ENCODE results near the gene TP53TG5. TPM values are rescaled to one million over a fixed set of nuclear protein-coding genes. Genes with fewer than 3 reads are reported as not detected.

The TP53TG5 gene
- total RNA-seq, 4 donors from 2014 or later: not detected

DNA sequence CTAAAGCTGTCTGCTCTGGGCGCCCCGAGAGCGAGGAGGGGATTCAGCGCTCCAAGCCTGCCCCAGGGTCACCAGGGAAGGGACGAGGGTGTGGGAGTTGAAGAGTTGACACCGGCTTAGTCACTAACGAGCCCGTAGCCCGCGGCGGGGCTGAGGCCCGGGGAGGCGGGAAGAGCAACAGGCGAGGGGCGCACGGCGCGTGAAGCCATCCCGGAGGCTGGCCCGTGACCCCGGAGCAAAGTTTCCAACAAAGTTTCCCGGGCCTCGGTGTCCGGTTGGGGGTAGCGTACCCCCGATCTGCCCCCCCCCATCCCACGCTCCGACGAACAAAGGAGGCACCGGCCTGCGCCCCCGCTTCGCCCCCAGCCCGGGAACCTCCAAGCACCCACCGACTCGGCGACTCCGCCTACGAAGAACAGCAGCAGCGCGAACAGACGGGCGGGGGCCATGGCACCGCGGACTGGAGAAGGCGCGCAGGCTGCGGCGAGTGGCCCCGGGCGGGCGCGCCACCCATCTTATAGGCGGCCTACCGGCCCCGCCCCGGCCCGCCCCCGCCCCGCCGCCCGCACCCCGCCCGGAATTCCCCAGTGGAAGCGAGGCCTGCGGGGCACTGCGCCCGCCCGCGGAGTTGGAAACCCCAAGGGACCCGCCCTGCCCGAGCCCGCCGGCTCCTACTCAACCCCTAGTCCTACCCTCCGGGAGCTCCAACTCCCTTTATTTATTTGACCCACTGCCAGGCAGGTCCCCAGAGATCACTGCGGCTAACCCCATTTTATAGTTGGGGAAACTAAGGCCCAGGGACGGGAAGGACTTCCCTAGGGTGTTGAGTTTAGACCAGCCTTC lies 30.0 kb downstream of the TP53TG5 start, which contains the start of gene SDC4:
Gene SDC4, minus strand, starts transcription at position 489 of the 843 bp plus-strand sequence. Its CDS starts 40 bp downstream, at position 449.
- DNase-seq (ENCODE audit: low spot score in 2 of 2): peak in 1 of 2 donors; percentile 95
- TF ChIP-seq POLR2A (IDR thresholded peaks at IDR 0.05): peak in 1 of 2 donors; percentile 81
- TF ChIP-seq CTCF (IDR thresholded peaks at IDR 0.05): no peak
- peak within 1 kb of the TSS; percentile 67 for H3K4me3 ChIP-seq (ENCODE audit: low read depth, poor library complexity, severe bottlenecking)
- 2% methylated on average over 13 to 22 of the region's 77 CpGs for WGBS, 2 donors
- intact Hi-C loops (cut with DNase I; ENCODE audit: low total_unique reads): no loop called here

DNA sequence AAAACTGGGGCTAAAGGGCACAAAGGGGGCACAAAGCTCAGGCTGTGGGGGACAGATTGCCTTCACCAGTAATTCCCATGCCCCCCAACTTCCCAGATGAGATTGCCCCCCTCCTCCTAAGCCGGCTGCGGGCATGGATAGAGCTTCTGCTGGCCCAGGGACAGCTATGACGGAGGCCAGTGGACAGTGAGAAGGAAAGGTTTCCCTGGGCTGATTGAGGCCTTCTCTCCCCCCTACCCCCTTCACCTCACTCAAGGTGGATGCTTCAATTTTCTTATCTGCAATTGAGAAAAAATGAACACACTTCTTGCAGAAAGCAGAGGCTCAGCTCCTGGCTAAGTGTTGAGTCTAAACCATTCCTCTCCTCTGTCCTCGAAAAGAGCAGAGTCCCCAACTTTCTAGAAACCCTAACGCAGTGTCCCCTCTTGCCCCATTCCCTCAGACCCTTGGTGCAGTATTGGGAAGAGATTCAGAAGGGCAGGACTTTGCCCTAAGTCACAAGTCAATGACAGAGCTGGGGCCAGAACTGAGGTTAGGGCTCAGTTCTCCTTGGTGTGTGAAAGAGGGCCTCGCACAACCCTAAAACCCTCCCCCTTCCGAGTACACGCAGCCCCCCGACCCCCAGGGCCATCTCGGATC lies 30.7 kb downstream of the TP53TG5 start:
- 13 to 17% methylated on average over 10 of the region's 10 CpGs for WGBS, 2 donors
- H3K4me3 ChIP-seq (ENCODE audit: low read depth, poor library complexity, severe bottlenecking): peak overlapping the region; percentile 67
- TF ChIP-seq POLR2A (IDR thresholded peaks at IDR 0.05) (no peak), CTCF (IDR thresholded peaks at IDR 0.05) (no peak)
- intact Hi-C loops (cut with DNase I; ENCODE audit: low total_unique reads): no loop called here
- DNase-seq (ENCODE audit: low spot score in 2 of 2): no peak

GRCh38 chr20:45346851-45347250 lies 31.3 kb downstream of the TP53TG5 start:
- intact Hi-C loops (cut with DNase I; ENCODE audit: low total_unique reads): no loop called here
- WGBS, 2 donors: 40 to 44% methylated on average over 5 of the region's 5 CpGs
- TF ChIP-seq CTCF (IDR thresholded peaks at IDR 0.05): no peak
- no peak for TF ChIP-seq POLR2A (IDR thresholded peaks at IDR 0.05)
- H3K4me3 ChIP-seq (ENCODE audit: low read depth, poor library complexity, severe bottlenecking): peak overlapping the region; percentile 67
- no peak for DNase-seq (ENCODE audit: low spot score in 2 of 2)

DNA sequence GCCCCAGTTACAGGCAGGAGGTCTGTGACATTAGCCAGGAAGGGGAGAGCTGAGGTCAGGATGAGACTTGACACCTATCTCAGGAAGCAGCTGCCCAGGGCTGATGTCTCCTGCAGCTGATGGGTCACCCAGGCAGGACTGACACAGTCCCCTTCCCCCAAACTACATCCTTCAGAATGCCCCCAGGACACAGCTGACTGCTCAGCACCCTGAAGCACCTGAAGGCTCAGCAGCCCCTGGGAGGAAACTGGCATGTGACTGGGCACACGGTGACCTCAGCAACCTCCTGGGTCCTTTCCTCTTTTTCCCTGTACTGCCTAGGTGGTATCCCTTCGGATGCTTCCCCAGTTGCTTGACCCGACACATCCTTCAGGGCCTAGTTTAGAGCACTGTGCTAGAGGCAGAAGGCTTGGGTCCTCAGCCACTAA lies 31.8 kb downstream of the TP53TG5 start:
- intact Hi-C loops (cut with DNase I; ENCODE audit: low total_unique reads): no loop called here
- peak overlapping the region; percentile 0 for H3K4me3 ChIP-seq (ENCODE audit: low read depth, poor library complexity, severe bottlenecking)
- 45 to 63% methylated on average over 3 of the region's 3 CpGs for WGBS, 2 donors
- TF ChIP-seq CTCF (IDR thresholded peaks at IDR 0.05): no peak
- TF ChIP-seq POLR2A (IDR thresholded peaks at IDR 0.05): no peak
- no peak for DNase-seq (ENCODE audit: low spot score in 2 of 2)

GRCh38 chr20:45345104-45345936 lies 32.8 kb downstream of the TP53TG5 start:
- TF ChIP-seq POLR2A (IDR thresholded peaks at IDR 0.05): no peak
- TF ChIP-seq CTCF (IDR thresholded peaks at IDR 0.05): no peak
- H3K4me3 ChIP-seq (ENCODE audit: low read depth, poor library complexity, severe bottlenecking): no peak overlapping the region
- DNase-seq (ENCODE audit: low spot score in 2 of 2): peak in 1 of 2 donors; percentile 68
- WGBS, 2 donors: 46 to 52% methylated on average over 9 of the region's 9 CpGs
- intact Hi-C loops (cut with DNase I; ENCODE audit: low total_unique reads): no loop called here

Data from lower leg skin (tissue), 4 donors.